ENCODE results near the gene MXI1. TPM values are rescaled to one million over a fixed set of nuclear protein-coding genes. Genes with fewer than 3 reads are reported as not detected.

The MXI1 gene
- total and polyA plus RNA-seq, 4 donors, result 9.6 to 52.0 (median 14.2) TPM

DNA sequence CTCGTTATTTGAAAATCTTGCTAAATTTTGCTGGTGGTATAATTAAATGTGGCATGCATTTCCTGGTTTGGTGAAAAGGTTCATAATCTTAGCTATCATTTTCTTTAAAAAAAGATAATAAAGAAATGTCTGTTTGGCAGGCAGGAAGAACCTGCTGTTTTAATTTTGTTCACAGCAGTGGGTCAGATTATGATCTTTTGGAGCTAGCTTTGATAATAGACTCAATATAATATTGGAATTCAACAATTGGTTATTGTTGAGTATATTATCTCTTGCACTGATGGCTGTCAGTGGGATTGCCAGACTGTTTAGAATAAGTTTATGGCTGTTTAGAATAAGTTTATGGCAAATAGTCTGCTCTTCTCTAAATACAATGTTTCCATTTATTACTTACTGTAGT is 35.1 kb downstream of the MXI1 start:
- WGBS, result 92% methylated on average over 1 of the region's 1 CpG
- H3K27ac ChIP-seq (ENCODE audit: low read depth in 1 of 2, low read length in 2 of 2), result no peak overlapping the region
- no peak overlapping the region for H3K4me3 ChIP-seq (ENCODE audit: low read depth in 1 of 3, low read length in 3 of 3)
- peaks cover 0 to 17% (median 4%) of the 10 kb centered on the region in 4 donors for H3K4me1 ChIP-seq (ENCODE audit: control insufficient read depth in 4 of 4, insufficient read depth in 4 of 4, low read length in 3 of 4)
- no peak for TF ChIP-seq FOXA1 (IDR thresholded peaks at IDR 0.05)
- TF ChIP-seq YY1 (IDR thresholded peaks at IDR 0.05), result no peak
- TF ChIP-seq, protein P1, sequence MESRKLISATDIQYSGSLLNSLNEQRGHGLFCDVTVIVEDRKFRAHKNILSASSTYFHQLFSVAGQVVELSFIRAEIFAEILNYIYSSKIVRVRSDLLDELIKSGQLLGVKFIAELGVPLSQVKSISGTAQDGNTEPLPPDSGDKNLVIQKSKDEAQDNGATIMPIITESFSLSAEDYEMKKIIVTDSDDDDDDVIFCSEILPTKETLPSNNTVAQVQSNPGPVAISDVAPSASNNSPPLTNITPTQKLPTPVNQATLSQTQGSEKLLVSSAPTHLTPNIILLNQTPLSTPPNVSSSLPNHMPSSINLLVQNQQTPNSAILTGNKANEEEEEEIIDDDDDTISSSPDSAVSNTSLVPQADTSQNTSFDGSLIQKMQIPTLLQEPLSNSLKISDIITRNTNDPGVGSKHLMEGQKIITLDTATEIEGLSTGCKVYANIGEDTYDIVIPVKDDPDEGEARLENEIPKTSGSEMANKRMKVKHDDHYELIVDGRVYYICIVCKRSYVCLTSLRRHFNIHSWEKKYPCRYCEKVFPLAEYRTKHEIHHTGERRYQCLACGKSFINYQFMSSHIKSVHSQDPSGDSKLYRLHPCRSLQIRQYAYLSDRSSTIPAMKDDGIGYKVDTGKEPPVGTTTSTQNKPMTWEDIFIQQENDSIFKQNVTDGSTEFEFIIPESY (IDR thresholded peaks at IDR 0.05), result no peak
- no peak for TF ChIP-seq CTCF (IDR thresholded peaks at IDR 0.05; ENCODE audit: low read depth, low read length, missing input control)
- no peak for TF ChIP-seq FOXA2 (IDR thresholded peaks at IDR 0.05)
- no peak for TF ChIP-seq REST (IDR thresholded peaks at IDR 0.05)
- H3K9me3 ChIP-seq (ENCODE audit: control insufficient read depth in 4 of 4, low read length in 3 of 4), result no peaks in the 10 kb centered on the region
- DNase-seq (ENCODE audit: low spot score), result no peak
- H3K36me3 ChIP-seq (ENCODE audit: control insufficient read depth in 4 of 4, insufficient read depth in 3 of 4, low read depth in 1 of 4, low read length in 3 of 4), result peaks cover 0 to 10% (median 0%) of the 10 kb centered on the region in 4 donors
- H3K27me3 ChIP-seq (ENCODE audit: control insufficient read depth in 4 of 4, insufficient read depth in 4 of 4, low read length in 3 of 4), result no peaks in the 10 kb centered on the region
- H3K9ac ChIP-seq (ENCODE audit: low read depth in 1 of 2, low read length in 2 of 2), result no peak overlapping the region

DNA sequence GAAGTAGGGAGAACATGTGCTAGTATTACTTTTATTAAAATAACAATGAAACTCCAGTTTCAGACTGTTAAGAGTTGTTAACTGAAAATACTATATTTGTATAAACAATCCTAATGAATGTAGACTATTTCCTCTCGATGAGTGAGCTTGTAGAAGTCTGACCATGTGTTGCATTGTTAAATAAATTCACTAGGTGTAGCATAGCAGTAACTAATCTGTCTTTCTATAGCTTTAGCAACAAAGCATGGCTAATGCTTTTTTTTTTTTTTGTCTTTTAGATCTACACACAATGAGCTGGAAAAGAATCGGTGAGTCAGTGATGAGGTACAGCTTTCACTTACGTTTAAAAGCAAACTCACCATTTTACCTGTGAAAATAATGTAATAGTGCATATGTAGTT is 37.1 kb downstream of the MXI1 start:
- H3K4me3 ChIP-seq (ENCODE audit: low read depth in 1 of 3, low read length in 3 of 3), result no peak overlapping the region
- peaks cover 0 to 13% (median 4%) of the 10 kb centered on the region in 4 donors for H3K4me1 ChIP-seq (ENCODE audit: control insufficient read depth in 4 of 4, insufficient read depth in 4 of 4, low read length in 3 of 4)
- no peak overlapping the region for H3K9ac ChIP-seq (ENCODE audit: low read depth in 1 of 2, low read length in 2 of 2)
- H3K27ac ChIP-seq (ENCODE audit: low read depth in 1 of 2, low read length in 2 of 2), result no peak overlapping the region
- WGBS, result 95% methylated on average over 3 of the region's 3 CpGs
- no peaks in the 10 kb centered on the region for H3K27me3 ChIP-seq (ENCODE audit: control insufficient read depth in 4 of 4, insufficient read depth in 4 of 4, low read length in 3 of 4)
- H3K9me3 ChIP-seq (ENCODE audit: control insufficient read depth in 4 of 4, low read length in 3 of 4), result no peaks in the 10 kb centered on the region
- peaks cover 0 to 8% (median 0%) of the 10 kb centered on the region in 4 donors for H3K36me3 ChIP-seq (ENCODE audit: control insufficient read depth in 4 of 4, insufficient read depth in 3 of 4, low read depth in 1 of 4, low read length in 3 of 4)
- no peak for DNase-seq (ENCODE audit: low spot score)
- no peak for TF ChIP-seq RAD21 (IDR thresholded peaks at IDR 0.05)
- TF ChIP-seq SP1 (IDR thresholded peaks at IDR 0.05), result no peak
- TF ChIP-seq, protein P2, sequence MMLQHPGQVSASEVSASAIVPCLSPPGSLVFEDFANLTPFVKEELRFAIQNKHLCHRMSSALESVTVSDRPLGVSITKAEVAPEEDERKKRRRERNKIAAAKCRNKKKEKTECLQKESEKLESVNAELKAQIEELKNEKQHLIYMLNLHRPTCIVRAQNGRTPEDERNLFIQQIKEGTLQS (IDR thresholded peaks at IDR 0.05), result no peak
- TF ChIP-seq TAF1 (conservative IDR thresholded peaks at IDR 0.05), result no peak
- no peak for TF ChIP-seq RXRA (IDR thresholded peaks at IDR 0.05)
- TF ChIP-seq HNF4A (conservative IDR thresholded peaks at IDR 0.05), result no peak
- no peak for TF ChIP-seq GABPA (IDR thresholded peaks at IDR 0.05 in 1 of 2, conservative IDR thresholded peaks at IDR 0.05 in 1 of 2)
- TF ChIP-seq FOXA1 (IDR thresholded peaks at IDR 0.05), result no peak
- no peak for TF ChIP-seq CTCF (IDR thresholded peaks at IDR 0.05; ENCODE audit: low read depth, low read length, missing input control)
- no peak for TF ChIP-seq YY1 (IDR thresholded peaks at IDR 0.05)
- TF ChIP-seq MAX (IDR thresholded peaks at IDR 0.05), result no peak
- TF ChIP-seq HNF4G (IDR thresholded peaks at IDR 0.05), result no peak
- no peak for TF ChIP-seq NR2F2 (IDR thresholded peaks at IDR 0.05)
- TF ChIP-seq, protein P1 (IDR thresholded peaks at IDR 0.05), result no peak
- TF ChIP-seq FOXA2 (IDR thresholded peaks at IDR 0.05), result no peak
- TF ChIP-seq JUND (IDR thresholded peaks at IDR 0.05), result no peak
